Endothelial cell of umbilical vein (primary cell): ENCODE measurements around the gene KRT74. TPM values are rescaled to one million over a fixed set of nuclear protein-coding genes. Genes with fewer than 3 reads are reported as not detected.

Source experiments
- BruUV-seq: library from RNA; stranded (reverse); fragments of 400-500 nt; replicated peaks from 2 replicates; lab custom pipeline; 2021; lab: Mats Ljungman, UMichigan
- CTCF ChIA-PET: fragments of 300-600, 350-600 bp; sonication (Branson Sonifier 250); formaldehyde crosslinking; loops from one replicate; lab custom pipeline; 2021; ENCODE audit warnings: antibody characterized with exemption, inconsistent platforms; lab: Charles Lee
- POLR2A ChIA-PET: fragments of 300-600, 350-600 bp; sonication (Branson Sonifier 250); formaldehyde crosslinking; loops from one replicate; lab custom pipeline; 2021; ENCODE audit warnings: antibody characterized with exemption, inconsistent platforms; lab: Charles Lee
- DNase-seq: peaks from one replicate; pipeline ENCODE4 v3.0.0-alpha.2; 2011; ENCODE audit warnings: low read depth, low spot score
- FAIRE-seq: peaks from 2 replicates; lab custom pipeline; 2011; peaks lifted over from hg19 to GRCh38; lab: Jason Lieb, UNC
- H2AFZ ChIP-seq: 2 replicates; pipeline ENCODE4 v1.6.0; 2012; ENCODE audit warnings: low read depth, low read length, control low read depth, inconsistent platforms
- H3K27ac ChIP-seq: 2 replicates; pipeline ENCODE4 v1.5.1; 2011; ENCODE audit warnings: low read depth, mild to moderate bottlenecking, control low read depth, low read length, moderate library complexity; ENCODE audit not compliant: insufficient read depth
- H3K27me3 ChIP-seq, 2 experiments: 2 replicates each; pipeline versions ENCODE4 v1.6.0 to v1.6.1; 2011; ENCODE audit warnings: low read length in 2 of 2, mixed read lengths in 1 of 2; ENCODE audit not compliant: control insufficient read depth in 2 of 2, insufficient read depth in 2 of 2
- H3K36me3 ChIP-seq, 2 experiments: 2 replicates in 1 of 2; 3 replicates in 1 of 2; pipeline ENCODE4 v1.5.1; 2011; ENCODE audit warnings: low read length in 2 of 2, mild to moderate bottlenecking in 1 of 2, moderate library complexity in 1 of 2; ENCODE audit not compliant: control insufficient read depth in 2 of 2, insufficient read depth in 2 of 2; ENCODE audit errors: extremely low read depth in 1 of 2
- H3K4me1 ChIP-seq: 3 replicates; pipeline ENCODE4 v1.5.1; 2011; ENCODE audit warnings: mild to moderate bottlenecking, low read length; ENCODE audit not compliant: control insufficient read depth, insufficient read depth; ENCODE audit errors: extremely low read depth
- H3K4me2 ChIP-seq: 2 replicates; pipeline ENCODE4 v1.6.1; 2011; ENCODE audit warnings: low read length, control low read depth, mixed read lengths; ENCODE audit not compliant: insufficient read depth
- H3K4me3 ChIP-seq, 3 experiments: fragments of 200-600 bp in 1 of 3; sonication (generic), shearing (Covaris generic) in 1 of 3; replicated peaks in 1 of 3; 2 replicates each; pipeline ENCODE4 v1.5.1; 2011 to 2016; ENCODE audit warnings: control low read depth in 3 of 3, low read length in 3 of 3, mild to moderate bottlenecking in 2 of 3, inconsistent platforms in 1 of 3, low read depth in 1 of 3, moderate library complexity in 1 of 3; ENCODE audit not compliant: insufficient read depth in 1 of 3
- H3K79me2 ChIP-seq: 2 replicates; pipeline ENCODE4 v1.6.0; 2012; ENCODE audit warnings: low read length, inconsistent platforms; ENCODE audit not compliant: control insufficient read depth, insufficient read depth
- H3K9ac ChIP-seq: replicated peaks from 2 replicates; pipeline ENCODE3; 2011; ENCODE audit warnings: low read length, control low read depth; ENCODE audit not compliant: insufficient read depth; ENCODE audit errors: extremely low read depth
- H3K9me1 ChIP-seq: replicated peaks from 3 replicates; pipeline ENCODE4 v1.6.0; 2011; ENCODE audit warnings: mild to moderate bottlenecking, low read length; ENCODE audit not compliant: control insufficient read depth, insufficient read depth; ENCODE audit errors: extremely low read depth
- H3K9me3 ChIP-seq: replicated peaks from 2 replicates; pipeline ENCODE4 v1.5.1; 2012; ENCODE audit warnings: low read length, inconsistent platforms; ENCODE audit not compliant: control insufficient read depth, insufficient read depth
- H4K20me1 ChIP-seq: replicated peaks from 2 replicates; pipeline ENCODE3; 2011; ENCODE audit warnings: mild to moderate bottlenecking, low read length; ENCODE audit not compliant: control insufficient read depth, insufficient read depth; ENCODE audit errors: extremely low read depth
- EZH2 ChIP-seq: IDR thresholded peaks from 2 replicates; pipeline ENCODE4 v1.6.1; 2012; ENCODE audit warnings: borderline replicate concordance, low read depth, mild to moderate bottlenecking, moderate library complexity, low read length, inconsistent platforms; ENCODE audit not compliant: severe bottlenecking
- FOS ChIP-seq: IDR thresholded peaks from 2 replicates; pipeline ENCODE4 v1.6.1; 2011; ENCODE audit warnings: mild to moderate bottlenecking, low read length, moderate library complexity, borderline replicate concordance; ENCODE audit not compliant: insufficient read depth
- GATA2 ChIP-seq: IDR thresholded peaks from 2 replicates; pipeline ENCODE4 v1.7.0; 2011; ENCODE audit warnings: low read depth, mild to moderate bottlenecking, moderate library complexity, mixed read lengths, low read length; ENCODE audit not compliant: insufficient read length, insufficient read depth
- JUN ChIP-seq: IDR thresholded peaks from 2 replicates; pipeline ENCODE4 v1.6.1; 2011; ENCODE audit warnings: borderline replicate concordance, low read depth; ENCODE audit not compliant: insufficient read length, insufficient read depth
- MYC ChIP-seq: IDR thresholded peaks from one replicate; pipeline ENCODE4 v1.6.1; 2011; ENCODE audit warnings: mild to moderate bottlenecking, low read depth, low read length
- POLR2A ChIP-seq: IDR thresholded peaks from 2 replicates; pipeline ENCODE4 v1.6.1; 2012; ENCODE audit warnings: low read depth, mild to moderate bottlenecking, control low read depth, low read length
- POLR2AphosphoS5 ChIP-seq: IDR thresholded peaks from 2 replicates; pipeline ENCODE4 v1.6.1; 2012; ENCODE audit warnings: low read depth, mild to moderate bottlenecking, control low read depth, low read length, moderate library complexity; ENCODE audit not compliant: insufficient read depth
- dilution Hi-C: fragments of 300-500 bp; cut with MboI; formaldehyde crosslinking; loops from one replicate; pipeline ENCODE4 v1.15.0; 2019; ENCODE audit warnings: low sequenced_read_pairs; ENCODE audit not compliant: extremely low pct_ligation_motif_present
- intact Hi-C: fragments of 100-400 bp; cut with micrococcal nuclease; formaldehyde crosslinking; loops from one replicate; pipeline ENCODE4 v1.10.0; 2022
- polyA plus RNA-seq, 4 experiments: library from polyadenylated mRNA; depleted of rRNA in 3 of 4; stranded (reverse) in 3 of 4; unstranded in 1 of 4; fragments of >200 nt; gene quantifications; 2 replicates each; pipeline versions ENCODE4 v1.2.1 to v1.2.3, GENCODE V29; 2011 to 2012; ENCODE audit warnings: missing spikeins in 1 of 4
- total RNA-seq: library from RNA; stranded (reverse); gene quantifications from 2 replicates; pipeline ENCODE4 v1.2.3, GENCODE V29; 2021
- TF ChIP-seq, protein P1 (sequence below): IDR thresholded peaks from 2 replicates; pipeline ENCODE4 v1.6.1; 2011; ENCODE audit not compliant: insufficient read depth, insufficient read length
- TF ChIP-seq, protein P2 (sequence below), 2 donors: IDR thresholded peaks; 1 replicate in 1 of 2; 2 replicates in 1 of 2; pipeline ENCODE4 v1.5.1; 2011; ENCODE audit warnings: low read length in 2 of 2, mild to moderate bottlenecking in 2 of 2, moderate library complexity in 2 of 2, control low read depth in 1 of 2, inconsistent platforms in 1 of 2, low read depth in 1 of 2; ENCODE audit not compliant: insufficient read depth in 1 of 2; ENCODE audit errors: extremely low read depth in 1 of 2

Gene KRT74
- total and polyA plus RNA-seq, 2 donors (not counting 3 experiments of a cell fraction or from before 2014, with no cell fraction given): not detected

DNA sequence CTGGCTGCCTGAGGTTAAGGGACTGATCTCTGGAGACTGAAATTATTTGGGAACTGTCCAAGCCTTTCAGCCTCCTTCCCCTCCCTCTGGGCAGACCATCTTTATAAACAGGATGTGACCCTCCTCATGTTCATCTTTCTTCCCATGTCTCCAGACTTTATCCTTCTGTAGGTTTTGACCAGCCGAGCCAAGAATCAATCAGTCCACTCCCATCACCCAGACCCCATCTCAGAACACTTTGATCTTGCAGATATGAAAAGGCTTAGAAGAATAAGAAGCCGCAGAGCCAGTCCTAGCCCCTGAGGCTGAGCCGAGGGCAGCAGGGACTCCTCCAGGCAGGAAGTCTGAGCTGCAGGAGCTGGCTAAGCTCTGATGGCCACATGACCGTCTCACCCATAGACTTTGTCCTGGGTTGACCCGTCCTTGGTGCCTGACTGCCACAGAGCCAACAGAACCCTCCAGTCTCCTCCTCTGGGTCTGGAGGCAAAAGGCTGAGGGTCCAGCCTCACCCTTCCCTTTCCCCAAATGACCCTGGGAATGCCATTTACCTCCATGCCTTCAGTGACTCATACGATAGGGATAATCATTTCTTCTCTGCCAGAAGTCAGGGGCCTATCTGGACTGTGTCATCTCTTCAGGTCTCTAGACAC lies 22.3 kb downstream of the KRT74 start:
- Histone ChIP-seq H3K27me3 (peaks cover 0 to 5% of the 10 kb centered on the region in 2 experiments), H3K79me2 (no peaks in the 10 kb centered on the region), H3K27ac (no peak overlapping the region), H3K9ac (no peak overlapping the region), H3K9me3 (no peaks in the 10 kb centered on the region), H3K4me2 (no peak overlapping the region), H3K9me1 (no peaks in the 10 kb centered on the region), H3K36me3 (no peaks in the 10 kb centered on the region), H4K20me1 (no peaks in the 10 kb centered on the region), H3K4me3 (no peak overlapping the region), H2AFZ (no peak overlapping the region), H3K4me1 (no peaks in the 10 kb centered on the region)
- BruUV-seq: no TSS peak
- CTCF ChIA-PET: no interaction called here
- intact Hi-C loops (no loop called here), dilution Hi-C loops (no loop called here)
- POLR2A ChIA-PET: no interaction called here
- no peak for TF ChIP-seq FOS
- no peak for TF ChIP-seq EZH2
- no peak for TF ChIP-seq MYC
- no peak for TF ChIP-seq GATA2
- no peak for TF ChIP-seq POLR2A
- TF ChIP-seq, protein P1, sequence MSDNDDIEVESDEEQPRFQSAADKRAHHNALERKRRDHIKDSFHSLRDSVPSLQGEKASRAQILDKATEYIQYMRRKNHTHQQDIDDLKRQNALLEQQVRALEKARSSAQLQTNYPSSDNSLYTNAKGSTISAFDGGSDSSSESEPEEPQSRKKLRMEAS: no peak
- TF ChIP-seq, protein P2, sequence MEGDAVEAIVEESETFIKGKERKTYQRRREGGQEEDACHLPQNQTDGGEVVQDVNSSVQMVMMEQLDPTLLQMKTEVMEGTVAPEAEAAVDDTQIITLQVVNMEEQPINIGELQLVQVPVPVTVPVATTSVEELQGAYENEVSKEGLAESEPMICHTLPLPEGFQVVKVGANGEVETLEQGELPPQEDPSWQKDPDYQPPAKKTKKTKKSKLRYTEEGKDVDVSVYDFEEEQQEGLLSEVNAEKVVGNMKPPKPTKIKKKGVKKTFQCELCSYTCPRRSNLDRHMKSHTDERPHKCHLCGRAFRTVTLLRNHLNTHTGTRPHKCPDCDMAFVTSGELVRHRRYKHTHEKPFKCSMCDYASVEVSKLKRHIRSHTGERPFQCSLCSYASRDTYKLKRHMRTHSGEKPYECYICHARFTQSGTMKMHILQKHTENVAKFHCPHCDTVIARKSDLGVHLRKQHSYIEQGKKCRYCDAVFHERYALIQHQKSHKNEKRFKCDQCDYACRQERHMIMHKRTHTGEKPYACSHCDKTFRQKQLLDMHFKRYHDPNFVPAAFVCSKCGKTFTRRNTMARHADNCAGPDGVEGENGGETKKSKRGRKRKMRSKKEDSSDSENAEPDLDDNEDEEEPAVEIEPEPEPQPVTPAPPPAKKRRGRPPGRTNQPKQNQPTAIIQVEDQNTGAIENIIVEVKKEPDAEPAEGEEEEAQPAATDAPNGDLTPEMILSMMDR (IDR thresholded peaks at IDR 0.05; ENCODE audit: extremely low read depth in 1 of 2, insufficient read depth in 1 of 2, low read depth in 1 of 2, low read length in 2 of 2): no peak
- no peak for TF ChIP-seq JUN
- no peak for TF ChIP-seq POLR2AphosphoS5
- DNase-seq: no peak
- no peak for FAIRE-seq
